ENCODE data around the gene ZNRD2. TPM values are rescaled to one million over a fixed set of nuclear protein-coding genes. Genes with fewer than 3 reads are reported as not detected.

Gene ZNRD2
- total RNA-seq, 1 donor from 2014 or later = 45.1 TPM

DNA sequence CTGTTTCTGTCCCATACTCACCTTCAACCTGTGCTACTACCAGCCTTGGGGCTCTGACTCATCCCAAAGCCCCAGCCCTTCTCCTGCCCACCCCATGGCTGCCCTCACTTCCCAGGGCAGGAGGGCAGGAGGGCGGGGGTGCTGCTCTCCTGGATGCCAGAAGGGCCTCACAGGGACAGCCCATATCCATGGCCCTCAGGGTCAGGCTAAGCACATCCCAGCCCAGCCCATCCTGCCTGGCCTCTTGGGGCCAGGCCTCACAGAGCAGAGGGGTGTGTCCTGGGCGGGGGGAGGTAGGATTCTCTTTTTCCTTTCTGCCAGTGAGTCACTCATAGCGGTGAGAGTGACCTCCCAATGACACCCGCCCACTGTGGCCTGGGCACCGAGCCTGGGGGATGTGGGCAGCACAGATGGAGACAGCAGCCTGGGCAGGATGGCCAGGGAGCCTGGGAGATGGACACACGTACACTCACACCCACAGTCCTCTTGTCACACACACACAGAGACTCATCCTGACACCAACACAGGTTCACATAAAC lies 14.5 kb upstream of the ZNRD2 start:
- peak overlapping the region; percentile 94 for H3K4me2 ChIP-seq (ENCODE audit: low read length)

GRCh38 chr11:65556470-65557279 lies 13.6 kb upstream of the ZNRD2 start:
- H3K9ac ChIP-seq (ENCODE audit: low read length) = peak overlapping the region; percentile 84
- peaks cover 5% of the 10 kb centered on the region for H3K36me3 ChIP-seq (ENCODE audit: insufficient read depth, low read length)
- H3K9me3 ChIP-seq (ENCODE audit: insufficient read depth, low read depth, low read length) = no peaks in the 10 kb centered on the region
- H3K27me3 Mint-ChIP-seq (ENCODE audit: low read depth, unreplicated experiment) = peaks cover 16% of the 10 kb centered on the region
- H3K4me3 ChIP-seq (ENCODE audit: insufficient read depth, low read depth, low read length) = peak overlapping the region; percentile 58
- H3K27me3 ChIP-seq (ENCODE audit: insufficient read depth, low read length) = no peaks in the 10 kb centered on the region
- peaks cover 67% of the 10 kb centered on the region for H3K4me1 ChIP-seq (ENCODE audit: insufficient read depth, low read length)
- DNase-seq (ENCODE audit: low read depth) (no peak), FAIRE-seq (no peak)
- H3K4me1 Mint-ChIP-seq (ENCODE audit: low read depth, unreplicated experiment) = peaks cover 29% of the 10 kb centered on the region
- H3K27ac Mint-ChIP-seq (ENCODE audit: unreplicated experiment) = peak overlapping the region; percentile 90
- peaks cover 39% of the 10 kb centered on the region for H4K20me1 ChIP-seq (ENCODE audit: insufficient read depth, low read length)
- H3K9me3 Mint-ChIP-seq (ENCODE audit: unreplicated experiment) = peaks cover 1% of the 10 kb centered on the region
- peaks cover 7% of the 10 kb centered on the region for H3K36me3 Mint-ChIP-seq (ENCODE audit: low read depth, unreplicated experiment)
- peak overlapping the region; percentile 83 for H3K4me3 Mint-ChIP-seq (ENCODE audit: unreplicated experiment)
- H3K4me2 ChIP-seq (ENCODE audit: low read length) = peak overlapping the region; percentile 94
- H3K27ac ChIP-seq (ENCODE audit: low read depth, low read length) = peak overlapping the region; percentile 55
- TF ChIP-seq CTCF (IDR thresholded peaks at IDR 0.05; ENCODE audit: insufficient read depth, low read depth, low read length) (no peak), EZH2 (IDR thresholded peaks at IDR 0.05; ENCODE audit: insufficient read depth, low read length) (no peak)
- no peak overlapping the region for H2AFZ ChIP-seq (ENCODE audit: low read depth, low read length)
- H3K79me2 ChIP-seq (ENCODE audit: insufficient read depth, low read length) = peaks cover 37% of the 10 kb centered on the region

More for the DNA sequence above, 14.5 kb upstream of the ZNRD2 start:
- Mint-ChIP-seq H3K36me3 (ENCODE audit: low read depth, unreplicated experiment) (peaks cover 8% of the 10 kb centered on the region), H3K4me3 (ENCODE audit: unreplicated experiment) (peak overlapping the region; percentile 71), H3K27me3 (ENCODE audit: low read depth, unreplicated experiment) (peaks cover 21% of the 10 kb centered on the region), H3K27ac (ENCODE audit: unreplicated experiment) (no peak overlapping the region), H3K9me3 (ENCODE audit: unreplicated experiment) (peaks cover 3% of the 10 kb centered on the region), H3K4me1 (ENCODE audit: low read depth, unreplicated experiment) (peaks cover 30% of the 10 kb centered on the region)
- TF ChIP-seq EZH2 (IDR thresholded peaks at IDR 0.05; ENCODE audit: insufficient read depth, low read length) = no peak
- TF ChIP-seq CTCF (IDR thresholded peaks at IDR 0.05; ENCODE audit: insufficient read depth, low read depth, low read length) = no peak
- Histone ChIP-seq H3K9me3 (ENCODE audit: insufficient read depth, low read depth, low read length) (no peaks in the 10 kb centered on the region), H3K9ac (ENCODE audit: low read length) (peak overlapping the region; percentile 32), H3K27ac (ENCODE audit: low read depth, low read length) (peak overlapping the region; percentile 11), H3K36me3 (ENCODE audit: insufficient read depth, low read length) (peaks cover 8% of the 10 kb centered on the region), H3K79me2 (ENCODE audit: insufficient read depth, low read length) (peaks cover 37% of the 10 kb centered on the region), H3K4me3 (ENCODE audit: insufficient read depth, low read depth, low read length) (peak overlapping the region; percentile 58), H3K27me3 (ENCODE audit: insufficient read depth, low read length) (no peaks in the 10 kb centered on the region), H4K20me1 (ENCODE audit: insufficient read depth, low read length) (peaks cover 48% of the 10 kb centered on the region), H2AFZ (ENCODE audit: low read depth, low read length) (no peak overlapping the region), H3K4me1 (ENCODE audit: insufficient read depth, low read length) (peaks cover 61% of the 10 kb centered on the region)
- no peak for FAIRE-seq
- DNase-seq (ENCODE audit: low read depth) = peak; percentile 83

Measured in astrocyte (in vitro differentiated cells and primary cell).